Glutamatergic neuron (in vitro differentiated cells): ENCODE measurements around the gene CAPN5. TPM values are rescaled to one million over a fixed set of nuclear protein-coding genes. Genes with fewer than 3 reads are reported as not detected.

Experiments
- DNase-seq: peaks from one replicate; pipeline ENCODE4 v3.0.0; 2022
- H3K27ac Mint-ChIP-seq: one replicate; pipeline ENCODE4 v1.8.0; 2020; ENCODE audit warnings: mild to moderate bottlenecking, mixed read lengths, inconsistent platforms; ENCODE audit not compliant: unreplicated experiment
- H3K27me3 Mint-ChIP-seq: one replicate; pipeline ENCODE4 v1.8.0; 2020; ENCODE audit warnings: mild to moderate bottlenecking, moderate library complexity, mixed read lengths, inconsistent platforms; ENCODE audit not compliant: unreplicated experiment
- H3K36me3 Mint-ChIP-seq: one replicate; pipeline ENCODE4 v1.8.0; 2020; ENCODE audit warnings: mild to moderate bottlenecking, mixed read lengths, inconsistent platforms; ENCODE audit not compliant: unreplicated experiment
- H3K4me1 Mint-ChIP-seq: one replicate; pipeline ENCODE4 v1.8.0; 2020; ENCODE audit warnings: mild to moderate bottlenecking, low read depth, mixed read lengths, inconsistent platforms; ENCODE audit not compliant: unreplicated experiment
- H3K4me3 Mint-ChIP-seq: one replicate; pipeline ENCODE4 v1.8.0; 2020; ENCODE audit warnings: mild to moderate bottlenecking, mixed read lengths, inconsistent platforms; ENCODE audit not compliant: unreplicated experiment
- H3K9me3 Mint-ChIP-seq: one replicate; pipeline ENCODE4 v1.8.0; 2020; ENCODE audit warnings: mild to moderate bottlenecking, moderate library complexity, mixed read lengths, inconsistent platforms; ENCODE audit not compliant: unreplicated experiment
- total RNA-seq: library from RNA; stranded (reverse); fragmentation: NEBNext Ultra II Directional; extraction: Animal tissue kit (Norgen Biotek cat#: 25700); gene quantifications from one replicate; pipeline ENCODE4 v1.2.1, GENCODE V29; 2021; ENCODE audit not compliant: unreplicated experiment
- TF ChIP-seq, protein P1 (sequence below): fragments of 200-600 bp; sonication (generic); IDR thresholded peaks from one replicate; pipeline ENCODE4 v1.5.0; 2021; ENCODE audit not compliant: partially characterized antibody, unreplicated experiment

The CAPN5 gene
- total RNA-seq, 1 donor from 2014 or later = 45.0 TPM

GRCh38 chr11:77126861-77127234 lies 60.1 kb downstream of the CAPN5 start:
- H3K9me3 Mint-ChIP-seq = peaks cover 8% of the 10 kb centered on the region
- no peak overlapping the region for H3K27ac Mint-ChIP-seq
- no peaks in the 10 kb centered on the region for H3K36me3 Mint-ChIP-seq
- TF ChIP-seq, protein P1, sequence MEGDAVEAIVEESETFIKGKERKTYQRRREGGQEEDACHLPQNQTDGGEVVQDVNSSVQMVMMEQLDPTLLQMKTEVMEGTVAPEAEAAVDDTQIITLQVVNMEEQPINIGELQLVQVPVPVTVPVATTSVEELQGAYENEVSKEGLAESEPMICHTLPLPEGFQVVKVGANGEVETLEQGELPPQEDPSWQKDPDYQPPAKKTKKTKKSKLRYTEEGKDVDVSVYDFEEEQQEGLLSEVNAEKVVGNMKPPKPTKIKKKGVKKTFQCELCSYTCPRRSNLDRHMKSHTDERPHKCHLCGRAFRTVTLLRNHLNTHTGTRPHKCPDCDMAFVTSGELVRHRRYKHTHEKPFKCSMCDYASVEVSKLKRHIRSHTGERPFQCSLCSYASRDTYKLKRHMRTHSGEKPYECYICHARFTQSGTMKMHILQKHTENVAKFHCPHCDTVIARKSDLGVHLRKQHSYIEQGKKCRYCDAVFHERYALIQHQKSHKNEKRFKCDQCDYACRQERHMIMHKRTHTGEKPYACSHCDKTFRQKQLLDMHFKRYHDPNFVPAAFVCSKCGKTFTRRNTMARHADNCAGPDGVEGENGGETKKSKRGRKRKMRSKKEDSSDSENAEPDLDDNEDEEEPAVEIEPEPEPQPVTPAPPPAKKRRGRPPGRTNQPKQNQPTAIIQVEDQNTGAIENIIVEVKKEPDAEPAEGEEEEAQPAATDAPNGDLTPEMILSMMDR = no peak
- H3K4me1 Mint-ChIP-seq = peaks cover 15% of the 10 kb centered on the region
- H3K4me3 Mint-ChIP-seq = peak overlapping the region; percentile 49
- peaks cover 7% of the 10 kb centered on the region for H3K27me3 Mint-ChIP-seq
- DNase-seq = no peak

GRCh38 chr11:77127235-77127911 lies 60.6 kb downstream of the CAPN5 start:
- Mint-ChIP-seq H3K27ac (peak overlapping the region; percentile 96), H3K36me3 (no peaks in the 10 kb centered on the region), H3K27me3 (peaks cover 7% of the 10 kb centered on the region), H3K9me3 (peaks cover 8% of the 10 kb centered on the region), H3K4me1 (peaks cover 15% of the 10 kb centered on the region), H3K4me3 (peak overlapping the region; percentile 86)
- peak; percentile 79 for DNase-seq
- TF ChIP-seq, protein P1 = peak; percentile 100

DNA sequence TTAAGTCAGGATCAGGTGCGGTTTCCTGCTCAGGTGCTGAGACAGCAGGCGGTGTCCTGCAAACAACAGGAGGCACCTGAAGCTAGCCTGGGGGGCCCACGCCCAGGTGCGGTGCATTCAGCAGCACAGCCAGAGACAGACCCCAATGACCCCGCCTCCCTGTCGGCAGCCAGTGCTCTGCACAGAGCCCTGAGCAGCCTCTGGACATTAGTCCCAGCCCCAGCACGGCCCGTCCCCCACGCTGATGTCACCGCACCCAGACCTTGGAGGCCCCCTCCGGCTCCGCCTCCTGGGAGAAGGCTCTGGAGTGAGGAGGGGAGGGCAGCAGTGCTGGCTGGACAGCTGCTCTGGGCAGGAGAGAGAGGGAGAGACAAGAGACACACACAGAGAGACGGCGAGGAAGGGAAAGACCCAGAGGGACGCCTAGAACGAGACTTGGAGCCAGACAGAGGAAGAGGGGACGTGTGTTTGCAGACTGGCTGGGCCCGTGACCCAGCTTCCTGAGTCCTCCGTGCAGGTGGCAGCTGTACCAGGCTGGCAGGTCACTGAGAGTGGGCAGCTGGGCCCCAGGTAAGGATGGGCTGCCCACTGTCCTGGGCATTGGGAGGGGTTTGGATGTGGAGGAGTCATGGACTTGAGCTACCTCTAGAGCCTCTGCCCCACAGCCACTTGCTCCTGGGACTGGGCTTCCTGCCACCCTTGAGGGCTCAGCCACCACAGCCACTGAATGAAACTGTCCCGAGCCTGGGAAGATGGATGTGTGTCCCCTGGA lies 61.3 kb downstream of the CAPN5 start, which contains the start of gene MYO7A:
Gene MYO7A, plus strand, starts transcription at position 327 of the 772 bp plus-strand sequence. CDS start 2,389 bp downstream, outside the sequence.
- H3K4me1 Mint-ChIP-seq = peaks cover 15% of the 10 kb centered on the region
- TF ChIP-seq, protein P1 = no peak
- no peaks in the 10 kb centered on the region for H3K36me3 Mint-ChIP-seq
- H3K4me3 Mint-ChIP-seq = peak within 1 kb of the TSS; percentile 86
- peak; percentile 86 for DNase-seq
- H3K27me3 Mint-ChIP-seq = peaks cover 7% of the 10 kb centered on the region
- peak within 1 kb of the TSS; percentile 96 for H3K27ac Mint-ChIP-seq
- peaks cover 8% of the 10 kb centered on the region for H3K9me3 Mint-ChIP-seq

- Mint-ChIP-seq H3K9me3 (peaks cover 8% of the 10 kb centered on the region), H3K27ac (peak overlapping the region; percentile 68), H3K27me3 (peaks cover 7% of the 10 kb centered on the region), H3K36me3 (no peaks in the 10 kb centered on the region), H3K4me1 (peaks cover 15% of the 10 kb centered on the region), H3K4me3 (peak overlapping the region; percentile 65)
- no peak for DNase-seq
- TF ChIP-seq, protein P1 = no peak
These were observed 62.5 kb downstream of the CAPN5 start for GRCh38 chr11:77129069-77129841.
